CD8-positive, alpha-beta memory T cell (primary cell): ENCODE measurements around the gene BLVRB. TPM values are rescaled to one million over a fixed set of nuclear protein-coding genes. Genes with fewer than 3 reads are reported as not detected.
"Not testable (repeated sequence)": the region's sequence is repeated elsewhere in the genome, so short reads cannot be mapped to it uniquely, and the experiment has no call there.

Source experiments
- CTCF ChIA-PET: fragments of 350-600 bp; sonication (Branson Sonifier 250); formaldehyde crosslinking; loops from one replicate; lab custom pipeline; 2021; ENCODE audit warnings: antibody characterized with exemption; lab: Charles Lee
- POLR2A ChIA-PET: fragments of 350-600 bp; sonication (Branson Sonifier 250); formaldehyde crosslinking; loops from one replicate; lab custom pipeline; 2021; ENCODE audit warnings: antibody characterized with exemption; lab: Charles Lee
- DNase-seq, 5 donors: peaks; one replicate each; pipeline versions ENCODE4 v3.0.0 to v3.0.0-alpha.2; 2020 to 2022; ENCODE audit warnings: mixed read lengths in 1 of 5
- H3K27ac ChIP-seq: one replicate; pipeline ENCODE4 v1.7.0; 2013; ENCODE audit warnings: low read depth, mild to moderate bottlenecking, low read length, moderate library complexity
- H3K27me3 ChIP-seq: 2 replicates; pipeline ENCODE4 v1.7.0; 2013; ENCODE audit warnings: low read length, mild to moderate bottlenecking; ENCODE audit not compliant: insufficient read depth, poor library complexity, severe bottlenecking
- H3K36me3 ChIP-seq: 2 replicates; pipeline ENCODE4 v1.7.0; 2013; ENCODE audit warnings: mild to moderate bottlenecking, low read length, moderate library complexity; ENCODE audit not compliant: insufficient read depth
- H3K4me1 ChIP-seq: 2 replicates; pipeline ENCODE4 v1.7.0; 2013; ENCODE audit warnings: mild to moderate bottlenecking, low read length, moderate library complexity; ENCODE audit not compliant: insufficient read depth
- H3K4me3 ChIP-seq: 2 replicates; pipeline ENCODE4 v1.7.0; 2013; ENCODE audit warnings: mild to moderate bottlenecking, low read length
- H3K9me3 ChIP-seq: 2 replicates; pipeline ENCODE4 v1.7.0; 2013; ENCODE audit warnings: mild to moderate bottlenecking, low read length
- H3K27ac Mint-ChIP-seq, 8 donors: one replicate each; pipeline ENCODE4 v1.8.0; 2020 to 2021; ENCODE audit warnings: mixed read lengths in 8 of 8, mild to moderate bottlenecking in 6 of 8, inconsistent platforms in 3 of 8, moderate library complexity in 3 of 8
- H3K27me3 Mint-ChIP-seq, 2 donors: one replicate each; pipeline ENCODE4 v1.8.0; 2020 to 2021; ENCODE audit warnings: mixed read lengths in 2 of 2, mild to moderate bottlenecking in 1 of 2, moderate library complexity in 1 of 2
- H3K36me3 Mint-ChIP-seq, 3 donors: one replicate each; pipeline ENCODE4 v1.8.0; 2020 to 2021; ENCODE audit warnings: mixed read lengths in 3 of 3, inconsistent platforms in 1 of 3, mild to moderate bottlenecking in 1 of 3
- H3K4me1 Mint-ChIP-seq, 3 donors: one replicate each; pipeline ENCODE4 v1.8.0; 2020 to 2021; ENCODE audit warnings: mixed read lengths in 3 of 3, inconsistent platforms in 1 of 3, mild to moderate bottlenecking in 1 of 3
- H3K4me3 Mint-ChIP-seq, 7 donors: one replicate each; pipeline ENCODE4 v1.8.0; 2020 to 2021; ENCODE audit warnings: mixed read lengths in 7 of 7, mild to moderate bottlenecking in 6 of 7, moderate library complexity in 4 of 7, inconsistent platforms in 2 of 7
- H3K9me3 Mint-ChIP-seq, 5 donors: one replicate each; pipeline ENCODE4 v1.8.0; 2020 to 2022; ENCODE audit warnings: mixed read lengths in 5 of 5, mild to moderate bottlenecking in 3 of 5, moderate library complexity in 2 of 5, inconsistent platforms in 1 of 5
- polyA plus RNA-seq: library from polyadenylated mRNA; unstranded; fragments of 300-500 nt; fragmentation: Illumina TruSeq; gene quantifications from one replicate; pipeline ENCODE4 v1.2.3, GENCODE V29; 2021
- total RNA-seq, 2 experiments: library from RNA; stranded (reverse); gene quantifications; one replicate each; pipeline ENCODE4 v1.2.3, GENCODE V29; 2021

The BLVRB gene
- total and polyA plus RNA-seq, 3 experiments from 2014 or later: 17.4 to 22.8 (median 18.9) TPM

GRCh38 chr19:40464059-40465024 lies 1.2 kb downstream of the BLVRB start:
- POLR2A ChIA-PET: interaction anchor here (1.1 to 3.8 kb wide), 4 partner anchors 22 to 116 kb away, joined by 3 to 27 read pairs (median 6); partner anchors contain the start of genes C19orf47, PLD3 and SERTAD3
- peaks cover 0 to 4% (median 1%) of the 10 kb centered on the region in 3 donors for H3K36me3 Mint-ChIP-seq
- peak overlapping the region in 7 of 8 donors; percentile 74 to 99 (median 96) for H3K27ac Mint-ChIP-seq

GRCh38 chr19:40463587-40464037 lies 1.9 kb downstream of the BLVRB start:
- ChIA-PET POLR2A (interaction anchor here (0.7 to 2.4 kb wide), 2 partner anchors 61 to 115 kb away, joined by 3 to 6 read pairs; partner anchors contain the start of genes C19orf47 and PLD3), CTCF (interaction anchor here (0.6 to 4.4 kb wide), 19 partner anchors 8 to 317 kb away, joined by 3 to 46 read pairs (median 4); partner anchors contain the start of gene SERTAD1)
- Histone ChIP-seq H3K27ac (peak overlapping the region; percentile 87), H3K4me1 (peaks cover 22% of the 10 kb centered on the region)
- not testable (repeated sequence) for H3K27ac Mint-ChIP-seq, H3K4me3 Mint-ChIP-seq, DNase-seq, H3K36me3 ChIP-seq, H3K9me3 ChIP-seq, H3K4me3 ChIP-seq, H3K9me3 Mint-ChIP-seq, H3K27me3 ChIP-seq, H3K36me3 Mint-ChIP-seq
- Mint-ChIP-seq H3K4me1 (peaks cover 23 to 32% (median 25%) of the 10 kb centered on the region in 3 donors), H3K27me3 (peaks cover 9 to 16% of the 10 kb centered on the region in 2 donors)

More at GRCh38 chr19:40464059-40465024, 1.2 kb downstream of the BLVRB start:
- peaks cover 23 to 32% (median 25%) of the 10 kb centered on the region in 3 donors for H3K4me1 Mint-ChIP-seq
- peak overlapping the region in 6 of 7 donors; percentile 82 to 94 (median 87) for H3K4me3 Mint-ChIP-seq
- H3K4me3 ChIP-seq: peak overlapping the region; percentile 84
- H3K27me3 ChIP-seq: peaks cover 3% of the 10 kb centered on the region
- no peaks in the 10 kb centered on the region for H3K9me3 Mint-ChIP-seq
- no peaks in the 10 kb centered on the region for H3K9me3 ChIP-seq
- H3K4me1 ChIP-seq: peaks cover 22% of the 10 kb centered on the region
- H3K36me3 ChIP-seq: no peaks in the 10 kb centered on the region
- CTCF ChIA-PET: interaction anchor here (0.6 to 4.4 kb wide), 26 partner anchors 9 to 324 kb away, joined by 3 to 46 read pairs (median 4); partner anchors contain the start of gene SERTAD1
- peaks cover 9 to 16% of the 10 kb centered on the region in 2 donors for H3K27me3 Mint-ChIP-seq
- peak overlapping the region; percentile 87 for H3K27ac ChIP-seq
- DNase-seq: peak; percentile 41 to 76 (median 58)

DNA sequence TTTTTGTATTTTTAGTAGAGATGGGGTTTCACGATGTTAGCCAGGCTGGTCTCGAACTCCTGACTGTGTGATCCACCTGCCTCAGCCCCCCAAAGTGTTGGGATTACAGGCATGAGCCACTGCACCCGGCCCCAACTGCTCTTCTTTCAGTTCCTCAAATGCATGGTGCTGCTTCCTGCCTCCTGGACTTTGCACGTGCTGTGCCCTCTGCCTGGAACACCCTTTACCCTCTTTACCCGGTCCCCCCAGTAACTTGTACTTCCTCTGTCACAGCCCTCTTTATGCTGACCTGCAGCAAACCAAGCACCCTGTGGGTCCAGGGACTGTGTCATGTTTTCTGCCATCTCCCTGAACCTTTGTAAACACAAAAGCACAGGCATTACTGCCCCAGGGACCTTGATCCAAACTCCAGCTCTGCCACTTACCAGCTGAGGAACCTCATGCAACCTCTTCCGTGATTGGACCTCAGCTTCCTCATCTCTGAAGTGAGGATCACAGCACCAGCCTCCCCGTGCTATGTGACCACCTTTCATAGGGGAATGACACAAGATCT lies 3.8 kb downstream of the BLVRB start:
- H3K27ac ChIP-seq: no peak overlapping the region
- H3K27me3 ChIP-seq: no peaks in the 10 kb centered on the region
- H3K27ac Mint-ChIP-seq: peak overlapping the region in 1 of 8 donors; percentile 64
- no peaks in the 10 kb centered on the region for H3K9me3 ChIP-seq
- H3K4me3 ChIP-seq: no peak overlapping the region
- POLR2A ChIA-PET: no interaction called here
- peaks cover 6% of the 10 kb centered on the region in 2 donors for H3K27me3 Mint-ChIP-seq
- DNase-seq: no peak
- H3K36me3 ChIP-seq: no peaks in the 10 kb centered on the region
- H3K36me3 Mint-ChIP-seq: peaks cover 0 to 4% (median 3%) of the 10 kb centered on the region in 3 donors
- H3K9me3 Mint-ChIP-seq: no peaks in the 10 kb centered on the region
- peaks cover 22% of the 10 kb centered on the region for H3K4me1 ChIP-seq
- CTCF ChIA-PET: interaction anchor here (1.6 kb wide), 1 partner anchor 173 kb away, joined by 3 read pairs; no protein-coding TSS in a partner anchor
- peaks cover 22 to 25% (median 25%) of the 10 kb centered on the region in 3 donors for H3K4me1 Mint-ChIP-seq
- H3K4me3 Mint-ChIP-seq: no peak overlapping the region

DNA sequence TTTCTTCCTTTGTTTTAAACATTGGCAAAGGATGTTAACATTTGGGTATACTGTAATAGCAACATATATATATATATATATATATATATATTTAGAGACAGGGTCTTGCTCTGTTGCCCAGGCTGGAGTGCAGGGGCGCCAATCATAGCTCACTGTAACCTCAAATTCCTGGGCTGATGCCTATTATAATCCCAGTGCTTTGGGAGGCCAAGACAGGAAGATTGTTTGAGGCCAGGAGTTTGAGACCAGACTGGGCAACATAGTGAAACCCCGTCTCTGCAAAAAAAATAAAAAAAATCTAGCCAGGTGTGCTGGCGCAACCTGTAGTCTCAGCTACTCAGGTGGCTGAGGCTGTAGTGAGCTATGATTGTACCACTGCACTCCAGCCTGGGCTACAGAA lies 5.4 kb downstream of the BLVRB start:
- no peak for DNase-seq
- H3K36me3 ChIP-seq: no peaks in the 10 kb centered on the region
- no peaks in the 10 kb centered on the region for H3K9me3 Mint-ChIP-seq
- CTCF ChIA-PET: interaction anchor here (0.8 kb wide), 1 partner anchor 40 kb away, joined by 3 read pairs; no protein-coding TSS in a partner anchor
- H3K27ac ChIP-seq: no peak overlapping the region
- H3K9me3 ChIP-seq: no peaks in the 10 kb centered on the region
- peaks cover 9 to 10% (median 10%) of the 10 kb centered on the region in 3 donors for H3K4me1 Mint-ChIP-seq
- no peak overlapping the region for H3K27ac Mint-ChIP-seq
- no peak overlapping the region for H3K4me3 Mint-ChIP-seq
- H3K4me1 ChIP-seq: peaks cover 10% of the 10 kb centered on the region
- H3K27me3 Mint-ChIP-seq: no peaks in the 10 kb centered on the region
- peaks cover 0 to 3% (median 0%) of the 10 kb centered on the region in 3 donors for H3K36me3 Mint-ChIP-seq
- POLR2A ChIA-PET: no interaction called here
- no peak overlapping the region for H3K4me3 ChIP-seq
- no peaks in the 10 kb centered on the region for H3K27me3 ChIP-seq

GRCh38 chr19:40458597-40458974 lies 7.0 kb downstream of the BLVRB start:
- ChIA-PET POLR2A (no interaction called here), CTCF (no interaction called here)
- DNase-seq: no peak
- no peak overlapping the region for H3K4me3 ChIP-seq
- H3K27ac ChIP-seq: no peak overlapping the region
- H3K27me3 Mint-ChIP-seq: no peaks in the 10 kb centered on the region
- H3K9me3 Mint-ChIP-seq: no peaks in the 10 kb centered on the region
- H3K4me1 Mint-ChIP-seq: peaks cover 0 to 2% (median 0%) of the 10 kb centered on the region in 3 donors
- no peaks in the 10 kb centered on the region for H3K27me3 ChIP-seq
- H3K36me3 Mint-ChIP-seq: peaks cover 0 to 4% (median 0%) of the 10 kb centered on the region in 3 donors
- H3K4me3 Mint-ChIP-seq: no peak overlapping the region
- no peaks in the 10 kb centered on the region for H3K36me3 ChIP-seq
- H3K4me1 ChIP-seq: no peaks in the 10 kb centered on the region
- H3K27ac Mint-ChIP-seq: no peak overlapping the region
- no peaks in the 10 kb centered on the region for H3K9me3 ChIP-seq

DNA sequence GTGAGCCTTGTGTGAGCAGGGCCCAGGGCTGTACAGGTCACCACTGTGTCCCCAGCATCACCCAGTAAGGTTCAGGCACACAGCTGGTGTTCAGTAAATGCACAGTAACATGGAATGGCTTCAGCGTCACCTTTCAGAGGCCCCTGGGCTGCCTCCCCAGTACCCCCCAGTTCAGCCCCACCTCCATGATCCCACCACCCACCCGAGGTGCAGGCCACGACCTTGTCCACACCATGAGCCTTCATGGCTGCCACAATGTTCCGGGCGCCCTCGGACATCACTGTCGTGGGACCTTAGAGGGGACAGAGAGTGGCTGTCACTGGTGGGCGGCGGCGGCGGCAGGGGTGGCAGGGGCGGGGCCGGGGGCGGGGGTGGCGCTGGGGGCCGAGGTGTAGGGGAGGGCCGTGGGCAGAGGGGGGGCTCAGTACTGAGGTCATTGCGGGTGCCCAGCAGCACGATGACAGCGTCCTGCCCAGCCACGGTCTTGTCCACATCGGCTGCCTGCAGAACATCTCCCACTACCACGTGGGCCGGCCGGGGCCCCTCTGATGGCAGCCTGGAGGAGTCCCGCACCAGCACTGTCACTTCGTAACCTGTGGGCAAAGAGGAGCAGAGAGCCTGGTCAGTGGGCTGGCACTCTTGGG lies 7.5 kb downstream of the BLVRB start:
- Histone ChIP-seq H3K9me3 (no peaks in the 10 kb centered on the region), H3K4me3 (no peak overlapping the region)

GRCh38 chr19:40457048-40457447 lies 8.5 kb downstream of the BLVRB start:
- no peaks in the 10 kb centered on the region for H3K36me3 ChIP-seq
- no peaks in the 10 kb centered on the region for H3K9me3 ChIP-seq
- Mint-ChIP-seq H3K4me1 (peaks cover 0 to 2% (median 0%) of the 10 kb centered on the region in 3 donors), H3K27ac (peak overlapping the region in 1 of 8 donors; percentile 54), H3K36me3 (peaks cover 0 to 4% (median 0%) of the 10 kb centered on the region in 3 donors), H3K4me3 (no peak overlapping the region), H3K27me3 (no peaks in the 10 kb centered on the region), H3K9me3 (no peaks in the 10 kb centered on the region)
- H3K4me3 ChIP-seq: no peak overlapping the region
- no peaks in the 10 kb centered on the region for H3K4me1 ChIP-seq
- no peak for DNase-seq
- POLR2A ChIA-PET: no interaction called here
- CTCF ChIA-PET: interaction anchor here (1.0 to 1.1 kb wide), 2 partner anchors 11 to 153 kb away, joined by 3 to 4 read pairs; no protein-coding TSS in a partner anchor
- no peaks in the 10 kb centered on the region for H3K27me3 ChIP-seq
- no peak overlapping the region for H3K27ac ChIP-seq

More for the DNA sequence above, 7.5 kb downstream of the BLVRB start:
- Mint-ChIP-seq H3K27ac (no peak overlapping the region), H3K4me1 (peaks cover 0 to 2% (median 0%) of the 10 kb centered on the region in 3 donors), H3K4me3 (no peak overlapping the region), H3K36me3 (peaks cover 0 to 4% (median 0%) of the 10 kb centered on the region in 3 donors), H3K27me3 (no peaks in the 10 kb centered on the region), H3K9me3 (no peaks in the 10 kb centered on the region)
- Histone ChIP-seq H3K27ac (no peak overlapping the region), H3K27me3 (no peaks in the 10 kb centered on the region), H3K36me3 (no peaks in the 10 kb centered on the region), H3K4me1 (no peaks in the 10 kb centered on the region)
- DNase-seq: no peak
- CTCF ChIA-PET: interaction anchor here (1.0 kb wide), 1 partner anchor 10 kb away, joined by 4 read pairs; no protein-coding TSS in a partner anchor
- POLR2A ChIA-PET: no interaction called here
